ENCODE results near the gene NTM. TPM values are rescaled to one million over a fixed set of nuclear protein-coding genes. Genes with fewer than 3 reads are reported as not detected.

NTM gene
- total and polyA plus RNA-seq, 10 donors: 0.13 to 1.6 (median 0.67) TPM

DNA sequence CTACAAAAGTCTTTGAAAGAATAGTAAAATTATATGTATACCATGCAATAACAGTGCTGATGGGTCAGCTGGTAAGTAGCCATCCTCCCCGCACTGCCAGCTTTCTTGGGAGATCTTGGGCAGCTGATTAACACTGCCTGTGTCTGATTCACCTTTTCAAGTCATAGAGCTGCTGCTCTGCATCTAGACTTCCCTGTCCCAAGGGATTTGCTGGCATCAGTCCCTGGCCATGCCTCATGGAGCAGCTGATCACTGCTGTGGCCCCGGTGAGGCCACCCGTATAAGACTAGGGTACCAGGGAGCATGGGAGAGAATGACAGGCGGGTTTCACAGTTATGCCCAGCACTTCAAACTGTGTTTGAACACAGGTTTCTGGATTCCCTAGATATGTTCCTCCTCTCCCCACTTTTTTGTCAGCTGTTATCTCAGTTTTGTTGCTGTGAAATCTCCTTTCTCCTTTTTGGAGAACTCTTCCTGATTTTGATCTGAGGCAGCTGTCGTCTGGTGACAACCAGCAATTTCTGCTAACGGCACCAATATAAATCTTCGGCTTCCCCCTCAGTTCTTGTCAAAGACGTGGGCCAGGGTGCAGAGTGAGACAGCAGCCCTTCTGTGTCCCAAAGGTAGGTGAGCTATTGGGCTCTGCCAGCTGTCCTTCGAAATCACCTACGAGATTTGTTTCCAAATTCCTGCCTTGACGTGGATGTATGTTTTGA, 438.9 kb downstream of the NTM start:
- no peak for DNase-seq
- H3K27ac ChIP-seq: no peak overlapping the region
- TF ChIP-seq POLR2A (IDR thresholded peaks at IDR 0.05): no peak
- TF ChIP-seq, protein P1, sequence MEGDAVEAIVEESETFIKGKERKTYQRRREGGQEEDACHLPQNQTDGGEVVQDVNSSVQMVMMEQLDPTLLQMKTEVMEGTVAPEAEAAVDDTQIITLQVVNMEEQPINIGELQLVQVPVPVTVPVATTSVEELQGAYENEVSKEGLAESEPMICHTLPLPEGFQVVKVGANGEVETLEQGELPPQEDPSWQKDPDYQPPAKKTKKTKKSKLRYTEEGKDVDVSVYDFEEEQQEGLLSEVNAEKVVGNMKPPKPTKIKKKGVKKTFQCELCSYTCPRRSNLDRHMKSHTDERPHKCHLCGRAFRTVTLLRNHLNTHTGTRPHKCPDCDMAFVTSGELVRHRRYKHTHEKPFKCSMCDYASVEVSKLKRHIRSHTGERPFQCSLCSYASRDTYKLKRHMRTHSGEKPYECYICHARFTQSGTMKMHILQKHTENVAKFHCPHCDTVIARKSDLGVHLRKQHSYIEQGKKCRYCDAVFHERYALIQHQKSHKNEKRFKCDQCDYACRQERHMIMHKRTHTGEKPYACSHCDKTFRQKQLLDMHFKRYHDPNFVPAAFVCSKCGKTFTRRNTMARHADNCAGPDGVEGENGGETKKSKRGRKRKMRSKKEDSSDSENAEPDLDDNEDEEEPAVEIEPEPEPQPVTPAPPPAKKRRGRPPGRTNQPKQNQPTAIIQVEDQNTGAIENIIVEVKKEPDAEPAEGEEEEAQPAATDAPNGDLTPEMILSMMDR (IDR thresholded peaks at IDR 0.05 in 8 of 11, conservative IDR thresholded peaks at IDR 0.05 in 3 of 11): no peak
- TF ChIP-seq POLR2AphosphoS5 (IDR thresholded peaks at IDR 0.05): no peak
- H3K36me3 ChIP-seq: no peaks in the 10 kb centered on the region
- peaks cover 0 to 23% (median 0%) of the 10 kb centered on the region in 7 donors for H3K27me3 ChIP-seq (replicated peaks in 1 of 7)
- 44 to 53% (median 48%) methylated on average over 11 of the region's 11 CpGs for WGBS, 5 donors
- H3K9me3 ChIP-seq: no peaks in the 10 kb centered on the region
- no peaks in the 10 kb centered on the region for H3K4me1 ChIP-seq
- no peak overlapping the region for H3K4me3 ChIP-seq
- intact Hi-C loops (cut with DNase I; ENCODE audit: low total_unique reads): no loop called here

- no peak overlapping the region for H3K4me3 ChIP-seq
- no peak overlapping the region for H3K27ac ChIP-seq
- no peak for TF ChIP-seq POLR2A (IDR thresholded peaks at IDR 0.05)
- TF ChIP-seq POLR2AphosphoS5 (IDR thresholded peaks at IDR 0.05): no peak
- TF ChIP-seq, protein P1 (IDR thresholded peaks at IDR 0.05 in 8 of 11, conservative IDR thresholded peaks at IDR 0.05 in 3 of 11): no peak
- WGBS, 5 donors: 28 to 71% (median 57%) methylated on average over 3 of the region's 3 CpGs
- peaks cover 0 to 19% (median 0%) of the 10 kb centered on the region in 7 donors for H3K27me3 ChIP-seq (replicated peaks in 1 of 7)
- intact Hi-C loops (cut with DNase I; ENCODE audit: low total_unique reads): no loop called here
- H3K36me3 ChIP-seq: no peaks in the 10 kb centered on the region
- no peaks in the 10 kb centered on the region for H3K4me1 ChIP-seq
- H3K9me3 ChIP-seq: no peaks in the 10 kb centered on the region
- no peak for DNase-seq
Observed at GRCh38 chr11:131810541-131810940, 440.1 kb downstream of the NTM start.

DNA sequence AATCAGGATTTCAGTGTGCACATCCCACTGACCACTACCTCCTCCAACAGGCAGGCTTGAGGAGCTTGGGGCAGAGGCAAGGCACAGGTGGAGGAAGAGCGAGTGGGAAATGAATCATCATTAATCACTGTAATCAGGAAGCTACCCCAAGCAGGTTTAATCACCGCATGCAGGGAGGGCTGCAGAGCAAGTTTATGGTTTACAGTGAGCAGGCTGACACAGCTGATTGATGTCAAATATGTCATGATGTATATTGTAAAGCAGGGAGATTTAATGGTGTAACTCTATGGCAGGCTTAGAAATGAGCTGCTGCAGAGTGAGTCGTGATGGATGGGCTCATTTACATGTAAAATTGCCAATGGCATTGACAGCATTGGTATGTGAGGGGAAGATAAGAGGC, 441.0 kb downstream of the NTM start:
- no peak for DNase-seq
- H3K27ac ChIP-seq: no peak overlapping the region
- H3K4me1 ChIP-seq: no peaks in the 10 kb centered on the region
- no peaks in the 10 kb centered on the region for H3K9me3 ChIP-seq
- H3K4me3 ChIP-seq: no peak overlapping the region
- intact Hi-C loops (cut with DNase I; ENCODE audit: low total_unique reads): no loop called here
- WGBS, 5 donors: 41 to 59% (median 47%) methylated on average over 3 of the region's 3 CpGs
- peaks cover 0 to 19% (median 0%) of the 10 kb centered on the region in 7 donors for H3K27me3 ChIP-seq (replicated peaks in 1 of 7)
- no peaks in the 10 kb centered on the region for H3K36me3 ChIP-seq
- TF ChIP-seq, protein P1 (IDR thresholded peaks at IDR 0.05 in 8 of 11, conservative IDR thresholded peaks at IDR 0.05 in 3 of 11): no peak
- TF ChIP-seq POLR2A (IDR thresholded peaks at IDR 0.05) (no peak), POLR2AphosphoS5 (IDR thresholded peaks at IDR 0.05) (no peak)

DNA sequence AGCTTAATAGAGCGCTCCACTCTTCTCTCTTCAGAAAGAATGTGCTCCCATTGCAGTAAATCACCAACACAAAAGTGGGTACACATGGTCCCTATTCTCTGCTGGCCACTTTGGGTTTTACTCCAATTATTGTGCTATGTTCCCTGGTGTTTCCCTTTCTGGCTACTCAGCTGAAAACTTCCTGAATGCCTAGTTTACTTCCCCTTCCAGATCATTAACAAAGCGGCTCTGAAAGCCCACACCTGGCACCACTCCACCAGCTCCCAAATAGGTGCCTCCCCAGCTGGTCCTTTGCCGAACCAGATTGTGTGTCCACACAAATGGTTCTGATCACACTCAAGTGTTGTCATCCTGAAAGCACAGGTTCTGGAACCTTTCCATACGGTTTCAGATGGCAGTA, 443.7 kb downstream of the NTM start:
- intact Hi-C loops (cut with DNase I; ENCODE audit: low total_unique reads): no loop called here

More for the DNA sequence above, 443.7 kb downstream of the NTM start:
- WGBS, 5 donors: 30 to 39% (median 34%) methylated on average over 4 of the region's 4 CpGs
- TF ChIP-seq POLR2A (IDR thresholded peaks at IDR 0.05): no peak
- no peaks in the 10 kb centered on the region for H3K36me3 ChIP-seq
- H3K27me3 ChIP-seq (replicated peaks in 1 of 7): peaks cover 0 to 12% (median 0%) of the 10 kb centered on the region in 7 donors
- no peak overlapping the region for H3K27ac ChIP-seq
- no peaks in the 10 kb centered on the region for H3K9me3 ChIP-seq
- no peak overlapping the region for H3K4me3 ChIP-seq
- DNase-seq: no peak
- H3K4me1 ChIP-seq: no peaks in the 10 kb centered on the region

Data from spleen (tissue), 11 donors.